ENCODE results near the gene SH3RF3.
"Not testable (repeated sequence)": the region's sequence is repeated elsewhere in the genome, so short reads cannot be mapped to it uniquely, and the experiment has no call there.

Gene SH3RF3

DNA sequence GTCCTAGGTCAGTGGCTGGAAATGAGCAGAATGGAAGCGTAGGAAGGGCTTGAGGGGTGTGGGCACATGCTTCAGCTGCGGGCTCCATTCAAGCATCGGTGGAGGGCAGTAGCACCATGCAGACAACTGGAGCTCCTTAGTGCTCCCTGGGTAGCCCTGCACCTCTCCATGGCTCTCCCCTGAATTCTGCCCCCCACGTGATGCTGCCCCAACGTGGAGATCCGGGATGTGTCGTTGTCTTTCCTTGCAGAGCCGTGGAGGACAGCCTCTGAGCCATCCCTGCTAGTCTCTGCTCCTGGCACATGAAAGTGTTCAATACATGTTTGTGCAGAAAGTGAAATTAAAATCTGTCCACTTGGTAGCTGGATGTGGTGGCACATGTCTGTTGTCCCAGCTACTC, 94.5 kb downstream of the SH3RF3 start:
- H3K4me3 Mint-ChIP-seq = no peak overlapping the region
- peak overlapping the region; percentile 64 for H3K27ac Mint-ChIP-seq
- no peaks in the 10 kb centered on the region for H3K9me3 Mint-ChIP-seq
- no peaks in the 10 kb centered on the region for H3K4me1 Mint-ChIP-seq
- H3K36me3 Mint-ChIP-seq (ENCODE audit: low read depth) = no peaks in the 10 kb centered on the region
- no peak for DNase-seq
- TF ChIP-seq, protein P1, sequence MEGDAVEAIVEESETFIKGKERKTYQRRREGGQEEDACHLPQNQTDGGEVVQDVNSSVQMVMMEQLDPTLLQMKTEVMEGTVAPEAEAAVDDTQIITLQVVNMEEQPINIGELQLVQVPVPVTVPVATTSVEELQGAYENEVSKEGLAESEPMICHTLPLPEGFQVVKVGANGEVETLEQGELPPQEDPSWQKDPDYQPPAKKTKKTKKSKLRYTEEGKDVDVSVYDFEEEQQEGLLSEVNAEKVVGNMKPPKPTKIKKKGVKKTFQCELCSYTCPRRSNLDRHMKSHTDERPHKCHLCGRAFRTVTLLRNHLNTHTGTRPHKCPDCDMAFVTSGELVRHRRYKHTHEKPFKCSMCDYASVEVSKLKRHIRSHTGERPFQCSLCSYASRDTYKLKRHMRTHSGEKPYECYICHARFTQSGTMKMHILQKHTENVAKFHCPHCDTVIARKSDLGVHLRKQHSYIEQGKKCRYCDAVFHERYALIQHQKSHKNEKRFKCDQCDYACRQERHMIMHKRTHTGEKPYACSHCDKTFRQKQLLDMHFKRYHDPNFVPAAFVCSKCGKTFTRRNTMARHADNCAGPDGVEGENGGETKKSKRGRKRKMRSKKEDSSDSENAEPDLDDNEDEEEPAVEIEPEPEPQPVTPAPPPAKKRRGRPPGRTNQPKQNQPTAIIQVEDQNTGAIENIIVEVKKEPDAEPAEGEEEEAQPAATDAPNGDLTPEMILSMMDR (IDR thresholded peaks at IDR 0.05) = no peak
- H3K27me3 Mint-ChIP-seq (ENCODE audit: low read depth, poor library complexity) = peaks cover 15% of the 10 kb centered on the region

DNA sequence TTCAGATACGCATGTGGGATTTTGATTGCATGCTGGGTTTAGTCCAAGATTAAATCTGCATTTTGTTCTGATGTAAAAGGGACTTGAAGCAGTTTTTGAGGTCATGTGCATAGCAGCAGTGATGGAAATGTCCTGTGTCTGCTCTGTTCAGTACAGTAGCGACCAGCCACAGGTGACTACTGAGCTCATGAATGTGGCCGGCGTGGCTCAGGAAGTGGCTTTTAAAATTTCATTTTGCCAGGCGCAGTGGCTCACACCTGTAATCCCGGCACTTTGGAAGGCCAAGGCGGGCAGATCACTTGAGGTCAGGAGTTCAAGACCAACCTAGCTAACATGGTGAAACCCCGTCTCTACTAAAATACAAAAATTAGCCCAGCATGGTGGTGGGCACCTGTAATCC, 95.3 kb downstream of the SH3RF3 start:
- H3K4me1 Mint-ChIP-seq; DNase-seq; H3K36me3 Mint-ChIP-seq (ENCODE audit: low read depth); H3K9me3 Mint-ChIP-seq; H3K4me3 Mint-ChIP-seq; H3K27ac Mint-ChIP-seq: not testable (repeated sequence)
- peaks cover 11% of the 10 kb centered on the region for H3K27me3 Mint-ChIP-seq (ENCODE audit: low read depth, poor library complexity)

DNA sequence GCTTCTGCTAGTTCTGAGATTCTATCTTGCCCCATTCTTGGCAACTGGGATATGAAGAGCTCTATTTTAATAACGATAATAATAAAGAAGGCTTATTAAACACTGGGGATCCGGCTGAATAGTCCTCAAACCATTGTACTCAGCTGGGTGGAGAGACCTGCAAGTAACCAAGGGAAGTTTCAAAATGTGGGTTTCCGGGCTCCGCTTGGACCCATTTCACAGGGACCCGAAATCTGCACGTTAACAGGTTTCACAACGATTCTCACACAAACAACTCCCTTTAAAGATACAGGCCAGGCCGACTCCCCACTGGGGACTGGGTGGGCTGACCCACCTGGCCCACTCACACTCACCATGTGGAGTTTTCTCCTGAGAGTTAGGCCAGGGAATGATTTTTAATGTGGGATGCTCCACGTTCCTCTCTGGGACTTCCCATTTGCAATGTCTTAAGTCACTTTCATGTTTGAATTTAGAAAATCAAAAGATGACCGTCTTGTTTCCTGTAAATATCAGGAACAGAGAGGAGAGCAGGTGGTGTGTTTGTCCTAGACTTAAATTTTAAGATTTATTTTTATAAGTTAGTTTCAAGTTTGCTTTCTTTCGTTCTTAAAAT, 96.3 kb downstream of the SH3RF3 start:
- peaks cover 2% of the 10 kb centered on the region for H3K4me1 Mint-ChIP-seq
- H3K36me3 Mint-ChIP-seq (ENCODE audit: low read depth) = no peaks in the 10 kb centered on the region
- H3K4me3 Mint-ChIP-seq = no peak overlapping the region
- H3K27ac Mint-ChIP-seq = no peak overlapping the region
- TF ChIP-seq, protein P1 (IDR thresholded peaks at IDR 0.05) = no peak
- DNase-seq = no peak
- no peaks in the 10 kb centered on the region for H3K9me3 Mint-ChIP-seq
- H3K27me3 Mint-ChIP-seq (ENCODE audit: low read depth, poor library complexity) = peaks cover 3% of the 10 kb centered on the region

DNA sequence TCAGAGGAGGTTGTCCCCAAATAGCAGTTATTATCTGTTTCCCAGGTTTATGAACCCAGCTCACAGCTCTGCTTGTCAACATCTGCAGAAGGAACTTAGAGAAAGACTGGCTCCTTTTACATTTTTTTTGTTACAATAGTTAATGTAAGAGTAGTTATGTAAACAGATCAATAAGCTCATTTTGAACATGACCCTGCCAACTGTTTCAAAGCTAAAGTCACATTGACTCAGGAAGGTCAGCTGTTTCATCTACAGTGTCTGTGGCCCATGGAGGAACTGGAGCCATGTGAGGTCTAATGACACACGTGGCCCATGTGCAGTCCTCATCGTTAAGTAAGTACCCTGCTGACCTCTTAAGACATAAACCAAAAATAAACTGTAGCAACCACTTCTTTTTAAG, 97.1 kb downstream of the SH3RF3 start:
- Mint-ChIP-seq H3K27me3 (ENCODE audit: low read depth, poor library complexity) (peaks cover 3% of the 10 kb centered on the region), H3K4me1 (peaks cover 10% of the 10 kb centered on the region), H3K27ac (no peak overlapping the region), H3K36me3 (ENCODE audit: low read depth) (no peaks in the 10 kb centered on the region), H3K9me3 (no peaks in the 10 kb centered on the region), H3K4me3 (no peak overlapping the region)
- TF ChIP-seq, protein P1 (IDR thresholded peaks at IDR 0.05) = no peak
- no peak for DNase-seq

- Mint-ChIP-seq H3K36me3 (ENCODE audit: low read depth) (no peaks in the 10 kb centered on the region), H3K9me3 (no peaks in the 10 kb centered on the region), H3K27ac (no peak overlapping the region), H3K4me3 (no peak overlapping the region), H3K27me3 (ENCODE audit: low read depth, poor library complexity) (peaks cover 3% of the 10 kb centered on the region), H3K4me1 (peaks cover 15% of the 10 kb centered on the region)
- no peak for DNase-seq
- TF ChIP-seq, protein P1 (IDR thresholded peaks at IDR 0.05) = no peak
Observed at GRCh38 chr2:109226622-109227021, 97.6 kb downstream of the SH3RF3 start.

DNA sequence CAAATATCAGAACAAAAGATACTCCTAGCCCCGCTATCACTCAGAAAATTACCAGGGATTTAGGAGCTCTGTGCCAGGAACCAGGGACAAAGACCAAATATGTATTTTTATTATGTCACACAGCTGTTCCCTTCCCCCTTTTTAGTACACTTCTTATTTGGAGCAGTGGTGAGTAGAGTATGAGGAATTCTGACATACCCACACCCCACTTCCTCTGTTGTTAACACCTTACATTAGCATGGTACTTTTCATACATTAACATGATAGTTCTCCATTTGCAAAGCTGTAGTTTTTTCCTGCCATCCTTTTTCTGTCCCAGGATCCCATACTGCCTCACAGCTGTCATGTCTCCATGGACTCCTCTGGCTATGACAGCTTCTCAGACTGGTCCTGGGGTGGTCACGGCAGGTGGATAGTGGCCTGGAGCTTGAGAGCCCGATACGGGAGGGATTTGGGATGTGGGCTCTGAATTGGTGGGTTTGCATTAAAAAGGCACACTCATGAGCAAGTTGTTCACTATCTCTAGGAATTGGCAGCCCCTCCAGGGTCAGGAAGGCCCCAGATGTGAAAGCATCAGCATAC, 100.2 kb downstream of the SH3RF3 start:
- Mint-ChIP-seq H3K27ac (no peak overlapping the region), H3K9me3 (peaks cover 10% of the 10 kb centered on the region), H3K4me3 (no peak overlapping the region), H3K4me1 (peaks cover 20% of the 10 kb centered on the region), H3K27me3 (ENCODE audit: low read depth, poor library complexity) (no peaks in the 10 kb centered on the region), H3K36me3 (ENCODE audit: low read depth) (no peaks in the 10 kb centered on the region)
- DNase-seq = no peak
- TF ChIP-seq, protein P1 (IDR thresholded peaks at IDR 0.05) = no peak
